ENCODE measurements around the gene TTLL7.

DNA sequence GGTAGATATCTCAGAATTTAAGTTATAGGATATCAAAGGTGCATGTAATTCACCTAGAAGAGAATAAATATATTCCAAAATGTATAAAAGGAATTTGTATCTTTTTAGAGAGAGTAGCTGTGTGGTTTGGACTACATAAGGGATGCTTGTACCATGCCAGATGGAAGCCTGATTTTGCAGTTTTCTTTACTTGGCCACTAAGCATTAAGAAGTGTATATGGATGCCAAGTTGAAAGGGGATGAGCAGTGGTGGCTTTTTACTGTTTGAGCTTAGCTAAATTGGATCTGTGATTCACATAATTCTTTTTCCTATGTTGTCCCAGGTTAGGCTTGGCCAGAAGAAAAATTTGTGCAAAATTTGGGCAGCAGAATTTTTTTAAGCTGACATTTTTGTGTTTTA is 43.5 kb upstream of the TTLL7 start:
- no peak for TF ChIP-seq SMAD3 (CRISPR knock-in tag; IDR thresholded peaks at IDR 0.05; ENCODE audit: borderline replicate concordance)
- TF ChIP-seq, protein P1, sequence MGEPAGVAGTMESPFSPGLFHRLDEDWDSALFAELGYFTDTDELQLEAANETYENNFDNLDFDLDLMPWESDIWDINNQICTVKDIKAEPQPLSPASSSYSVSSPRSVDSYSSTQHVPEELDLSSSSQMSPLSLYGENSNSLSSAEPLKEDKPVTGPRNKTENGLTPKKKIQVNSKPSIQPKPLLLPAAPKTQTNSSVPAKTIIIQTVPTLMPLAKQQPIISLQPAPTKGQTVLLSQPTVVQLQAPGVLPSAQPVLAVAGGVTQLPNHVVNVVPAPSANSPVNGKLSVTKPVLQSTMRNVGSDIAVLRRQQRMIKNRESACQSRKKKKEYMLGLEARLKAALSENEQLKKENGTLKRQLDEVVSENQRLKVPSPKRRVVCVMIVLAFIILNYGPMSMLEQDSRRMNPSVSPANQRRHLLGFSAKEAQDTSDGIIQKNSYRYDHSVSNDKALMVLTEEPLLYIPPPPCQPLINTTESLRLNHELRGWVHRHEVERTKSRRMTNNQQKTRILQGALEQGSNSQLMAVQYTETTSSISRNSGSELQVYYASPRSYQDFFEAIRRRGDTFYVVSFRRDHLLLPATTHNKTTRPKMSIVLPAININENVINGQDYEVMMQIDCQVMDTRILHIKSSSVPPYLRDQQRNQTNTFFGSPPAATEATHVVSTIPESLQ (CRISPR knock-in tag; IDR thresholded peaks at IDR 0.05): no peak
- TF ChIP-seq, protein P2, sequence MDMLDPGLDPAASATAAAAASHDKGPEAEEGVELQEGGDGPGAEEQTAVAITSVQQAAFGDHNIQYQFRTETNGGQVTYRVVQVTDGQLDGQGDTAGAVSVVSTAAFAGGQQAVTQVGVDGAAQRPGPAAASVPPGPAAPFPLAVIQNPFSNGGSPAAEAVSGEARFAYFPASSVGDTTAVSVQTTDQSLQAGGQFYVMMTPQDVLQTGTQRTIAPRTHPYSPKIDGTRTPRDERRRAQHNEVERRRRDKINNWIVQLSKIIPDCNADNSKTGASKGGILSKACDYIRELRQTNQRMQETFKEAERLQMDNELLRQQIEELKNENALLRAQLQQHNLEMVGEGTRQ (CRISPR knock-in tag; IDR thresholded peaks at IDR 0.05): no peak

Measured in WTC11 (cell line).